ENCODE measurements around the gene ZNF385B.

ZNF385B gene

GRCh38 chr2:179824961-179825360 is 36.5 kb downstream of the ZNF385B start:
- TF ChIP-seq CTCF (IDR thresholded peaks at IDR 0.05; ENCODE audit: insufficient read depth, low read length) (no peak), GABPA (IDR thresholded peaks at IDR 0.05; ENCODE audit: low read depth) (no peak), POLR2AphosphoS5 (IDR thresholded peaks at IDR 0.05; ENCODE audit: low read depth) (no peak), SPI1 (IDR thresholded peaks at IDR 0.05; ENCODE audit: borderline replicate concordance, low read depth) (no peak), REST (IDR thresholded peaks at IDR 0.05; ENCODE audit: insufficient replicate concordance, low read depth) (no peak)
- DNase-seq (ENCODE audit: low read depth in 1 of 2, low spot score in 1 of 2) = no peak

GRCh38 chr2:179822540-179822939 is 38.9 kb downstream of the ZNF385B start:
- no peaks in the 10 kb centered on the region for H3K27me3 ChIP-seq (ENCODE audit: insufficient read depth, poor library complexity, severe bottlenecking)
- TF ChIP-seq REST (IDR thresholded peaks at IDR 0.05; ENCODE audit: insufficient replicate concordance, low read depth) (no peak), GABPA (IDR thresholded peaks at IDR 0.05; ENCODE audit: low read depth) (no peak), SPI1 (IDR thresholded peaks at IDR 0.05; ENCODE audit: borderline replicate concordance, low read depth) (no peak), POLR2AphosphoS5 (IDR thresholded peaks at IDR 0.05; ENCODE audit: low read depth) (no peak)
- H3K4me3 ChIP-seq (replicated peaks; ENCODE audit: insufficient read depth, low read length) = no peak overlapping the region
- no peak overlapping the region for H3K27ac ChIP-seq (replicated peaks)
- no peak for DNase-seq (ENCODE audit: low read depth in 1 of 2, low spot score in 1 of 2)

More at GRCh38 chr2:179824961-179825360, 36.5 kb downstream of the ZNF385B start:
- no peak overlapping the region for H3K27ac ChIP-seq (replicated peaks)
- no peaks in the 10 kb centered on the region for H3K27me3 ChIP-seq (ENCODE audit: insufficient read depth, poor library complexity, severe bottlenecking)
- no peak overlapping the region for H3K4me3 ChIP-seq (replicated peaks; ENCODE audit: insufficient read depth, low read length)

GRCh38 chr2:179818546-179818945 is 42.9 kb downstream of the ZNF385B start:
- Histone ChIP-seq H3K27me3 (ENCODE audit: insufficient read depth, poor library complexity, severe bottlenecking) (no peaks in the 10 kb centered on the region), H3K27ac (replicated peaks) (no peak overlapping the region), H3K4me3 (replicated peaks; ENCODE audit: insufficient read depth, low read length) (no peak overlapping the region)
- no peak for TF ChIP-seq CTCF (IDR thresholded peaks at IDR 0.05; ENCODE audit: insufficient read depth, low read length)
- no peak for TF ChIP-seq POLR2AphosphoS5 (IDR thresholded peaks at IDR 0.05; ENCODE audit: low read depth)
- TF ChIP-seq REST (IDR thresholded peaks at IDR 0.05; ENCODE audit: insufficient replicate concordance, low read depth) = no peak
- no peak for TF ChIP-seq GABPA (IDR thresholded peaks at IDR 0.05; ENCODE audit: low read depth)
- TF ChIP-seq SPI1 (IDR thresholded peaks at IDR 0.05; ENCODE audit: borderline replicate concordance, low read depth) = no peak
- no peak for DNase-seq (ENCODE audit: low read depth in 1 of 2, low spot score in 1 of 2)
